ENCODE results near the gene PABPN1L.

Gene PABPN1L

DNA sequence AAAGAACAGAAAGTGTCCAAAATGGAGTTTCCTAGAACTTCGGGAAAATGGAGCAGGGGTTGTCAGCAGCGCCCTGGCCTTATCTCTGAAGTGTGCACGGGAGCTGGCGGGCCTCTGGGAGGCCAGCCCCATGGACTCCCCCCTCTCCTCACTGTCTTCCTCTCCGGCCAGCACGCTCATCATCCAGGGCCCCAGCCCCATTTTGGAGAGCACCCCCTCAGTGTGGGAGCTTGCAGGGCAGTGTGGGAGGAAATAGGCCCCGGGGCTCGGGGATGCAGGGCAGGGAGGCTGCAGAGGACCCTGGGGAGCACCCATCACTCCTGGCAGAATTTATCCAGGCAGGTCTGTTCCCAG is 4.9 kb upstream of the PABPN1L start:
- in situ Hi-C loops (cut with HindIII; ENCODE audit: low sequenced_read_pairs): loop anchor here (25.0 kb wide), 1 partner anchor 109 kb away; no protein-coding TSS in a partner anchor

DNA sequence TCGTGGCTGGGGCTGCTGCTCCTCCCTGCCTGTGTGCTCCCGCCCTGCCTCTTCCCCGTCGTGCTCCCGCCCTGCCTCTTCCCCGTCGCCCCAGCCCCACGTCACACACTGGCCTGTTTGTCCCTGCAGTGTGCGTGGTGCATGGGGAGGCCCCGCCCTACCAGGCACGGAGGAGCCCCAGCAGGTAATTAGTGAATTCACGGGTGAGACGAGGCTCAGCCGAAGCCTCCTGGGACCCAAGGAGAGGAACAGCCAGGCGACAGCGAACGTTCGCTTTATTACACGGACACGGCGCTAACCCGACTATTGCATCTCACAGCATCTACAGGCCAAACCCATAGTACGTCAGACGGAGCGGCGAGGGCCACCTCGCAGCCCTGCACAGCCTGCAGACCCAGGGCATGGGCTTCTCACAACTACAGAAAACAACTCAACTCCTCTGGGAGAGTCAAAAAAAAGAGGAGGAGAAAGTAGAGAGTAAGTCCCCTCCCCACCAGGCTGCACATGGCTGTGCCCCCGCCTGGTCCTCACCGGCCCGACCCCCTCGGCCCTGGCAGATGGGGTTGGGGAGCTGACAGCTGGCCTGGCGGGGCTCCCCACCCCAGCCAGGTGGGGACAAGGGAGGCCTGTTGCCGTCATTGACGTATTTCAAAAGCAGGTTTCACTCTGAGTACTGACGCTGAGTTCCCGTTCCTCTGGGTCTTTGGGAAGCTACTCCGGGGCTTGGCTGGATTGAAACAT is 4.3 kb upstream of the PABPN1L start:
- in situ Hi-C loops (cut with HindIII; ENCODE audit: low sequenced_read_pairs): loop anchor here (25.0 kb wide), 1 partner anchor 108 kb away; no protein-coding TSS in a partner anchor

DNA sequence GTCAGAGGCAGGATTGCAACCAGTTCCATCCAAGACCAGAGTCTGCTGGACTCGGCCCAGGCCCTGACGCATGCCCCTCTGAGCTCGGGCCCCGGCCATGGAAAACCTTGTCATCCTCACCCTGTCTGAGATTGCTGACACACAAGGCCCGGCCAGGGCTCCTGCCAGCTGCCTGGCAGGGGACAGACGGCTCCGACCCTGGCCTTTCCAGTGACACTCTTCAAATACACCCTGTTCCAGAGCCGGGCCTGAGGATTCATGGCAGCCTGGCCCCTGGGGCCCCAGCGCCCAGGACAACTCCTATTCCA is 3.2 kb upstream of the PABPN1L start:
- in situ Hi-C loops (cut with HindIII; ENCODE audit: low sequenced_read_pairs): loop anchor here (25.0 kb wide), 1 partner anchor 107 kb away; no protein-coding TSS in a partner anchor

DNA sequence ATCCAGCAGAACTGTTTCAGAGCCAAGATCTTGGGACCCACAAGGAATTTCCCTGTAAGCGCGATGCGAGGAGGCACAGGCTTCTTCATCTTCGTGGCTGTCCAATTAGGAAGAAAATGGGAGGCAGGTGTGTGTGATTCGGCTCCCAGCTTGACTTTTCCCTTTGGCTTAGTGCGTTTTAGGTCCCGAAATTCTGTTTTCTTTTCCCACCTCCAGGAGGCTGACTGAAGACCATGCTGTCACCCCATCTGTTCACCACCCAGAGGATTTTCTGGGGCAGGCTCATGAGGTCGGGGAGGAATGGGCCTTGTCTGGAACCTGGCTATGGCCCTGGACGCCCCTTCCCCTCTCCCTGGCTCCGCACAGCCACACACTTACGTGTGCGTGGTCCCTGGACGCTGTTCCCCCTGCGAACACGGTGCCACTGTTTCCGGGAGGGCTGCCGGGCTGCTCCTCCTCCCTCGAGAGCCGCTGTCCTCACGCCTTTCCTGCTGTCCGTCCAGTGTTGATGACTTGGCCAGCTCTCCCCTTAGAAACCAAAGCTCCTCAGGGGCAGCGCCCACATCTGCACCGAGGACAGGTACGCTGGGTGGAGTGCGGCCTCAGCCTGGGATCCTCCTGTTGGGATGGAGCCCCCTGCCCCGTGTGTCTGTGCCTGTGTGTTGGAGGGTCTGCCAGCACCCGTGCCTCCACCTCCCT is 2.7 kb upstream of the PABPN1L start:
- in situ Hi-C loops (cut with HindIII; ENCODE audit: low sequenced_read_pairs): loop anchor here (25.0 kb wide), 1 partner anchor 107 kb away; no protein-coding TSS in a partner anchor

DNA sequence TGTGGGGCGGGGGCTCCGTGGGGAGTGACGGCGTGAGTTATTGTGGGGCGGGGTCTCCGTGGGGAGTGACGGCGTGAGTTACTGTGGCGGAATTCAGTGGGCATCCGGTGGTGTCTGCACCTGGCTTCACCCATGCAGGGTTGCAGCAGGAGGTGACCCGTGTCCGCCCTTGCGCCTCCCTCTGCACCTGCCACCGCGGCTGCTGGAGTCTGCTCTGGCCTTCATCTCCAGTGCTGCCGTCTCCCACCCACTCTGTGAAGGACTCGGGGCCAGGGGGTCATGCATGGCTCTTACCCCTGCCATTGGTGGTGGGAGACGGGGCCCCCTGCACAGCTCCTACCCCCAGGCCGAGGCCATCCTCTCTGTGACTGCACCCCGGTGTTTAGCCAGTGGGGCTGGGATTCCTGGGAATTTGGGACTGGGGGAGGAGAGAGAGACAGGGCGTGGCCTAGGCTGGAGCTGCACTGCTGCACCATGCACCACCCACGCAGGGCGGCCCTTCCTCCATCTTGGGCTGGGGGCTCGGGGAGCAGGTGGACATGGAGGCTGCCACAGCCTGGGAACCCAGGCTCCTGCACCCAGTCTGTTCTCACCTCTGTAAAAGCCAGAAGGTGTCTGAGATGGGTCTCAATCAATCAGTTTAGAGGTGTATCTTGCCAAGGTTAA is 1.3 kb upstream of the PABPN1L start:
- in situ Hi-C loops (cut with HindIII; ENCODE audit: low sequenced_read_pairs): loop anchor here (25.0 kb wide), 1 partner anchor 105 kb away; no protein-coding TSS in a partner anchor

DNA sequence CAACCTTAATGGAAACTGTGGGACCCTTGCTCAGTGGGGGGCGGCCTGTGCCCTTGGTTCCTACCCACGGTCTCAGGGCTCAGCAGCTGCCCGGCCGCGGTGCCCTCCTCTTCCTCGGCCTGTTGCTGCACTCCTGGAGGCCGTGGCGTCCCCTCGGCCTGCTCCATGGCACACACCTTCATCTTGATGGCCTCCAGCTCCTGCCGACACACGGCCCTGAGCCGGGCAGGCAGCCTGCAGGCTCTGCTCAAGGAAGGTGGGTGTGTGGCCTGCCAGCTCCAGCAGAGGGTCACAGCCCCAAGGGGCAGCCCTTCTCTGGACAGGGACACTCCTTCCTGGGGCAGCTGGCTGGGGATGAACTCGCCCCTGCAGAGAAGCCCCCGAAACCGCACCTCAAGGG is 718 bp downstream of the PABPN1L start:
- in situ Hi-C loops (cut with HindIII; ENCODE audit: low sequenced_read_pairs): loop anchor here (25.0 kb wide), 1 partner anchor 103 kb away; no protein-coding TSS in a partner anchor

DNA sequence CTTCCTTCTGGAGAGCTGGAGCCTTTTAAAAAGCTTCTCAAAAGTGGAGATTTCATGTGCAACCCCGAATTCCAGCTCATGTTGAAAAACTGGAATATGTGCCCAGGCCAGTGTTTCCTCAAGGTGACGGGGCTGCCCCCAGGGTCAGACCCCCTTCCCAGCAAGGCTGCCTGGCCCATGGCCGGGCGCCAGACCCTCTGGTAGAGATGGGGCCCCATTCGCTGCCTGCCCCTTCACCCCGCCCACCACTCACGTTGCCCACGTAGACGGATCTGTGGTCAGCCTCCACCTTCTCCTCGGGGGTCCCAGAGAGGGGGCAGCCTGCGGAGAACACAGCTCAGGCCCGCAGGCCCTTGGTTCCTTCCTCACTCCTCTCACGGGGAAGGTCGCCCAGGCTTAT is 1.1 kb downstream of the PABPN1L start:
- in situ Hi-C loops (cut with HindIII; ENCODE audit: low sequenced_read_pairs): loop anchor here (25.0 kb wide), 1 partner anchor 103 kb away; no protein-coding TSS in a partner anchor

DNA sequence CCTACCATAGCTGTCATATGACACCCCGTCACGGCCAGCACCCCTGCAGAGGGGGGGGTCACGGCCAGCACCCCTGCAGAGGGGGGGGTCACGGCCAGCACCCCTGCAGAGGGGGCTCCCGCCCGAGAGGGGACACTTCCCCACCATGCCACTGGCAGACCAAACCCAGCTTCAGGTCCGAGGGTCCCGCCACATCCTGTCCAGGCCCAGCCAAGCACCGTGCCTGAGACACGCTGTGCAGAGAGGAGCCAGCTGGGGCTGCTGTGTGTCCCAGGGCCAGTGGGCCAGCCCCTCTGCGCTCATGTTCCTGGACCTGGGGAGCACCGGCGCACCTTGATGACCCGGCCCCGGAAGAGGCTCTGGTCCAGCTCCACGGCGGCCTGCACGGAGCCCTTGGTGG is 1.9 kb downstream of the PABPN1L start:
- in situ Hi-C loops (cut with HindIII; ENCODE audit: low sequenced_read_pairs): loop anchor here (25.0 kb wide), 1 partner anchor 102 kb away; no protein-coding TSS in a partner anchor

DNA sequence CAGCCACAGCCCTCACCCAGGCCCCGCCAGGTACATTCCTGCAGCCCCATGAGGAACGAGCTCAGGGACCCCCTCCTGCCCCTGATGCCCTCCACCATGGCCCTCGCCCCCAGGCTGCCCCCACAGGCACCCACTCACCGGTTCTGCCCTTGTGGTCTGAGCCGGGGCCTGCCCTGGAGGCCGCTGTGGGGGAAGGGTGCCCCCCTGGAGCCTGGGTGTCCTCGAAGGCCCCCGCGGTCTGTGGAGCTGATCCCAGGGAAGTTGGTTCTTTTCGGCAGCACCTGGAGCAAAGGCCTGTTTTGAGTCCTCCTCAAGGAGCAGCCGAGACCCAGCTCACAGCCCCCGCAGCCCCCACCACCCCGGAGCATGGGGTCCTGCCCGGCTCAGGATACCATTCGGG is 2.4 kb downstream of the PABPN1L start:
- in situ Hi-C loops (cut with HindIII; ENCODE audit: low sequenced_read_pairs): loop anchor here (25.0 kb wide), 1 partner anchor 102 kb away; no protein-coding TSS in a partner anchor

DNA sequence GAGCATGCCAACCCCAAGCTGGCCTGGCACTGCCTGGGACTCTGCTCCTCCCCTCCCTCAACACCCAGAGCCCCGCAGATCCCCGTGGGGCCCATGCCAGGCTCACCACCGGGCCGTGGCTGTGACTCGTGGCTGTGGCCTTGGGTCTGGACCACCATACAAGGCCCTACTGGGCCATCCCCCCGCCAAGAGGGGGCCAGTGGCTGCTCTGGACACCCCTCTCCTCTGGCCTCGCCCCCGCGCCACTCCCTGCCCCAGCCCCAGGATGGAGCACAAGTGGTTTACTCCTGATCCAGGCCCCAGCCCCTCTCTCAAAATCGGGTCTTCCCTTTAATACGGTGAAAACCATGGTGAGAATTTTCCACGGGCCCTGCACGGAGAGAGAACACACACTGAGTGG is 3.0 kb downstream of the PABPN1L start:
- in situ Hi-C loops (cut with HindIII; ENCODE audit: low sequenced_read_pairs): loop anchor here (25.0 kb wide), 1 partner anchor 101 kb away; no protein-coding TSS in a partner anchor

DNA sequence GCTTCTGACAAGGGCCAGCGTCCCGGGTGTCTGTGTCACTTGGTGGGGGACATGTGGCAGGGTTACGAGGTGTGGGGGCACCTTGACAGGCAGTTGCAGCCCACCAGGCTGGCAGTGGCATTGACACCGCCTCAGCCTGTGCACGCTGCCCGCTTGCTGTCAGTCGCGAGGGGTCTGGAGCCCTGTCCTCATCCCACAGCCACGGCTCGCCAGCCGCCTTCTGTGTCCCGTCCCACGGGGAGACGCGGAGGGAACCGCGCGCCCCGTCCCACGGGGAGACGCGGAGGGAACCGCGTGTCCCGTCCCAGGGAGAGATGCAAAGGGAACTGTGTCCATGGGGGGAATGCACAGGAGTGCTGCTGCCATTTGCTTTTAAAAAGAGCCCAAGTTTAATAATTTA is 3.5 kb downstream of the PABPN1L start:
- in situ Hi-C loops (cut with HindIII; ENCODE audit: low sequenced_read_pairs): loop anchor here (25.0 kb wide), 1 partner anchor 101 kb away; no protein-coding TSS in a partner anchor

DNA sequence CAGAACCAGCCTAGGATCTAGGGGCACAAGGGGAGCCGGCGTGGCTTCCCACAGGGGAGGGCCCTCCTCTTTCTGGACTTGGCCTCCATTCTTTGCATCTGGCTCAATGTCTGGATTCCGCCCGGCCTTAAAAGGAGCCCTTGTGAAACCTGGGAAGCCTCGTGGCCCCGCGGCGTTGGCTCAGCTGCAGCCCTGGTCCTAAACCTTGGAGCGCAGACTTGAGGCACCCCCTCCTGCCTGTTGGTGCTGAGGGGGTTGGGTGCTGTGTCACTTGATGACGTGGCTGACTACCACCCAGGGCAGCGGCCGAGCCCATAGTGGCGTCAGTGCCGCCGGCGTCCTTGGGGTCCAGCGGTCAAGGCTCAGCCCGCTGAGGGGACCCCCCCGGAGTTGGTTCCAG is 5.1 kb downstream of the PABPN1L start:
- in situ Hi-C loops (cut with HindIII; ENCODE audit: low sequenced_read_pairs): loop anchor here (25.0 kb wide), 1 partner anchor 99 kb away; no protein-coding TSS in a partner anchor

DNA sequence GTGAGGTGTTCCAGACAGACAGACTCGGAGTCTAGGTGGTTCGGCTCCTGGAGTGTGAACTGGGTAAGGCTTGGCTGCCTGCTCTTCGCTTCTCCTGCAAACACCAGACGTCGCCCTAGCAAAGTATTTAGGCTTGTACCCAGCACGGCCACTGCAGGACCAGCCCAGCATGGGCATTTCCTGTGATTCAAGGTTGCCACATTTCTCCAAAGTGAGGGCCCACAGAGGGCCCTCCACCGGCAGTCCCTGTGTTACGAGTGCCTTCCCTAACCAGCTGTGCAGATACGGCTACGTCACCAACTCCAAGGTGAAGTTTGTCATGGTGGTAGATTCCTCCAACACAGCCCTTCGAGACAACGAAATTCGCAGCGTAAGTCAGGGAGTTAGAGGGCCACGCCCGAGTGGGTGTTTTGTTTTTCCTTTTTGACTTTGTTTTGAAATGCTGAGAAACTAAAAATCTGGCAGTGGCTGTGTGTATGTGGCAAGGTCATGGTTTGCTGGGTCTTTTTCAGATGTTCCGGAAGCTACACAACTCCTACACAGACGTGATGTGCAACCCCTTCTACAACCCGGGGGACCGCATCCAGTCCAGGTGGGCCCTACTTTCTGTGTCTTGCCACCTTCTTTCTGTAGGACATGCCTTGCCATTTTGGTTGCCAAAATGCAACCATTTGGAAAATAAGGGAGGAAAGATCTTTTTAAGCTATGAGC is 6.9 kb downstream of the PABPN1L start:
- in situ Hi-C loops (cut with HindIII; ENCODE audit: low sequenced_read_pairs): loop anchor here (25.0 kb wide), 1 partner anchor 97 kb away; no protein-coding TSS in a partner anchor

DNA sequence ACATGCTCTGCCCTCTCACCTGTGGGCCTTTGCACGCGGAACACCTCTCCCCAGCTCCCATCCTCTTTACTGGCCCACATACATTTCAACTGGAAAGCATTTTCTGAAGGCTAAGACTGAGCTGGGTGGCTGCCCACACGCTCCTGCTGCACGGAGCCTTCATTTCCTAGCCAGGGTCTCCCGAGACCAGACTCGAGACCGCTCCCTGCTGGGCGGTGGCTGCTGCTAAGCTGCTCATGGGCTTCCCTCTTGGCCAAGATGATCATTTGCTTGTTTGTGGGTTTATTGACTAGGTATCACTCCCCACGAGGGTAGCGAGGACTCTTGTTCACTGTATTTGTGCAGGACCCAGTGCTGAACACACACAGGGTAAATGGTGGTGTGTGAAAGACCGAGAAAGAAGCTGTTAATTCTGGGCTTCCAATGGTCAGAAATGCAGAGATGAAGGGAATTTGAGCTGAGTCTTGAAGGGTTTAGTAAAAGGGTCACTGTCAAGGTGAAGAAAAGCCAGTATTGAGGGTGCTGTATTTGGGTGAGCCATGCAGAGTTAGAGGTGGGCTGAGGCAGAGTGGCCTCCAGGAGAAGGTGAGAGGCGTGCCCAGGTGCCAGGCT is 8.6 kb downstream of the PABPN1L start:
- in situ Hi-C loops (cut with HindIII; ENCODE audit: low sequenced_read_pairs): loop anchor here (25.0 kb wide), 1 partner anchor 96 kb away; no protein-coding TSS in a partner anchor

DNA sequence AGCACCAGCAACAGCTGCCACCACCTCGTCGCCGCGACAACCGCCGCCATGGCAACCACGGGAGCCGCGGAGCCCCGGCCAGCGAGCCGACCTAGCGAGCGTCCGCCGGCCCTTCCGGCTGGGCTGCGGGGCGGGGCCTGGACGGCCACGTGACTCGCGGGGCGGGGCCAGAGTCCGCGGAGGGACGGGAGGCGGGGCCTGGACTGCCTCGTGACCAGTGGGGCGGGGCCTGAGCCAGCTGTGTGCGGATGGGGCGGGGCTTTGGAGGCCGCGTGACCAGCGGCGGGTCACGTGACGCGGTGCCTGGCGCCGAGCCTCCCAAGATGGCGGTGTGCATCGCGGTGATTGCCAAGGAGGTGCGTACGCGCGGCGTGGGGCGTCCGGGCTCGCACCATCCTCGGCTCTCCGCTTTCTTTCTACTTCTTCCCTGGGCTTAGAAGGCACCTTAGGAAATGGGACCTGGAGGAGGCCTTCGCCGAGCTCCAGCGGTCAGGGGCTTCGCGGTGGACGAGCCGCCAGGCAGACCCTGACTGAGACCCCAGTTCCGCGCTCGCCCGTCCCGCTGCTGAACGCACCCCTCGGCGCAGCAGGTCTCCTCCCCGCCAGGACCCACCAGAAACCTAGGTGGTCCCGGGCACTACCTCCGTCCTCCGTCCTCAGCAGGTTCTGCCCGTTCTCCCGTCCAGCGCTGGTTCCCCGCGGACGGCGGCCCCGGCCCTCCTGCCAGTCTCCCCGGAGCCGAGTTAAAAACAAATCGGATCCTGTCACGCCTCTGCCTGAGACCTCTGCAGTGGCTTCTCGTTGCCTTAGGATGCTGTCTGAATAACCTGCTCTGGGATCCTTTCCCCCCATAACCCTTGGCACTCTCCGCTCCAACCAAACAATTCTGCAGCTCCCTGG is 9.4 kb downstream of the PABPN1L start, which contains the start of the genes GALNS and TRAPPC2L:
TSS of gene GALNS (minus strand) at position 120 of the 900 bp plus-strand sequence. CDS start at position 50, 70 bp downstream.
TSS of gene TRAPPC2L (plus strand) at position 300 of the 900 bp plus-strand sequence. CDS start at position 324, 24 bp downstream.
- in situ Hi-C loops (cut with HindIII; ENCODE audit: low sequenced_read_pairs): loop anchor here (25.0 kb wide), 1 partner anchor 95 kb away; no protein-coding TSS in a partner anchor

DNA sequence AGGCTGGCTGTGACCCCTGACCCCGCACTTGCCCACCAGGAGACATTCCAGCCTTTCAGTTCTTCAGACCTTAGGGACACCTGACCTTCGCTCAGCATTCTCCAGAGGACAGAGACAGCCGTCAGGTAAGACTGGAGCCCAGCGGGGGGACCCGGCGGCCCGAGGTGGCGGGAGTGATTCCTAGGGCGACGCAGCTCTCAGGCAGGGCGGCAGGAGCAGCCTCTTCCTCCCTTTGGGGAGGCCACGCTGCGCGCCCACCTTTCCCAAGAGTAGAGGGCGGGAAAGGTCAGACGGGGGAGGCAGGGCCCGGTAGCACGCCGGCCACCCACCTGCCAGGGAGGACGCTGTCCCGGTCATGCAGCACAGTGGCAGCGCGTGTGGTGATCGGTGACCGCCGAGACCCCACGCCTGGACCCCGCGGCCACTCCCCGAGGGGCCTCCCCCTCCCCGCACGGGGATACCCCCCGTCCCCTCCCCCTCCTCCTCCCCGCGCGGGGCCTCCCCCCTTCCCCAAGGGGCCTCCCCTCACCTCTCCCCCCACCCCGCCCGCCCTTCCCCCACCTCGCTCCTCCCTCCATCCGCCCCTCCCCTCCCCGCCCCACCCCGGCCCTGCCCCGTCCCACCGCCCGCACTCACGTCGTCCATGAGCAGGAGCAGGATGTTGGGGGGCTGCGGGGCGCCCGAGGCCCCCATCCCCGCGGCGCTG is 10.2 kb downstream of the PABPN1L start:
- in situ Hi-C loops (cut with HindIII; ENCODE audit: low sequenced_read_pairs): loop anchor here (25.0 kb wide), 1 partner anchor 94 kb away; no protein-coding TSS in a partner anchor

DNA sequence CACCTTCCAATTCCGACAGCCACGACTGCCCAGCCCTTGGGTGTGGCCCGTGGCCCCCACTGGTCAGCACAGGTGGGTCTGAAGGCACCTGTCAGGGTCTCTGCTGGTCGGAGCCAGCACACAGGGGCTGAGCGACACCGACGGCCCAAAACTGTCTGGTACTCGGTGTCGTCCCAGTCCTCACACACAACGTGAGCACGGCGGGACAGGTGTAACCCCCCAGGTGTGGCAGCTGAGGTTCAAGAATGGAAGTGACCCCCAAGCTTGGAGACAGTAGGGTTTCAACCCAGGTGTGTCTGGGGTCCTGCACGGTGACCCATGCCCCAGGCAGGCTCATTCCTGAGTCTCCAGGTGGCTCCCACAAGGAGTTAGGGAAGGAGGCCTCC is 10.7 kb downstream of the PABPN1L start:
- in situ Hi-C loops (cut with HindIII; ENCODE audit: low sequenced_read_pairs): loop anchor here (25.0 kb wide), 1 partner anchor 93 kb away; no protein-coding TSS in a partner anchor

DNA sequence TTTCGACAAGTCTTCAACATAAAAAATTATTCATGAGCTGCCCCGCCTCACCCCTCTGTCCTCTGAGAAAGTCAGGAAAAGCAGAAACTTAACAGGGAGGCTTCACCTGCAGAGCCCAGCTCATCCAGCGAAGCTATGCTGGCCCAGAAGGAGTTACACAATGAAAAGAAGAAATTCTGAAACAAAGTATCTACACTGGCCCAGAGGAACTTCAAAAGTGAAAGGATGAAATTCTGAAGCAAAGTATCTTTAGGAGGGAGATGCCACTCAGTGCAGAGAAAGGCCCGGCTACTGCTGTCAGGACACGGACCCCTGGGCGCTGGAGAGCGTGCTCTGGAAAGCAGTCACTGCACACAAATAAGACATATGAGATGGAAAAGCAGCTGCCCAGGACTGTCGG is 11.3 kb downstream of the PABPN1L start:
- in situ Hi-C loops (cut with HindIII; ENCODE audit: low sequenced_read_pairs): loop anchor here (25.0 kb wide), 1 partner anchor 93 kb away; no protein-coding TSS in a partner anchor
